Pons (tissue), 1 donor: ENCODE measurements around the gene CRTC2.

Source experiments
- DNase-seq: peaks from one replicate; pipeline ENCODE4 v3.0.0-alpha.2; 2016; ENCODE audit warnings: low spot score

Gene CRTC2

GRCh38 chr1:153973071-153973470 lies 14.7 kb upstream of the CRTC2 start:
- DNase-seq, result no peak

DNA sequence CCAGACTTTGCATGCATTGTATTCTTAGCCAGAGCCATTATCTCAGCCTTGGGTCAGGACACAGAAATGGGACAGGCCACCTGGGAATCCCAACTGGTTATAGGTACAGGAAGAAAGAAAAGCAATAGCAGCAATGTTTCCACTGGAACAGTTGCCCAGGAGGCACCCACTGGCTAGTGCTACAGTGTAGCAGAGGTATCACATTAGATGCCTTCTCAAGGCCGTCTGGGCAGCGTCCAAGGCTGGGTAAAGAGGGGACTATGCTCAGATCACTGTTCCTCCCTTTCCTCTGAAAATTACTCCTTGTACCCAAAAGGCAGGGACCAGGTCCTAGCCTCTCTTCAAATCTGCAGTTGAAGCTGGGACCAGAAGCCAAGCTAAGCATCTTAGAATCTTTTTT lies 11.9 kb upstream of the CRTC2 start:
- no peak for DNase-seq

DNA sequence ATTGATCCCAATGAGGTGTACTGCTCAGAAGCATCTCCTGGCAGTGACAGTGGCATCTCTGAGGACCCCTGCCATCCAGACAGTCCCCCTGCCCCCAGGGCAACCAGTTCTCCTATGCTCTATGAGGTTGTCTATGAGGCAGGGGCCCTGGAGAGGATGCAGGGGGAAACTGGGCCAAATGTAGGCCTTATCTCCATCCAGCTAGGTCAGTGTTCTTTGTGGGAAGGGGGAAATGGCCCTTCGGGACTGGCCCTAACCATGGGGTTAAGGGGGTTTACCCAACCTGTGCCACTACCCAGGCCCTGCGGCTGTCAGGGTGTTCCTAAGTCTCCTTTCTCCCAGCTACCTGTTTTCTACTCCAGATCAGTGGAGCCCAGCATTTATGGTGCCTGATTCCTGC lies 10.6 kb upstream of the CRTC2 start:
- DNase-seq, result no peak

- DNase-seq, result no peak
These were observed 10.0 kb upstream of the CRTC2 start for GRCh38 chr1:153968408-153968807.

GRCh38 chr1:153968000-153968363 lies 9.6 kb upstream of the CRTC2 start:
- no peak for DNase-seq

GRCh38 chr1:153967107-153967999 lies 8.9 kb upstream of the CRTC2 start, which contains the start of gene CREB3L4:
CREB3L4 (plus strand) TSS chr1:153967902; CDS start chr1:153968526, 624 bp downstream.
- DNase-seq, result peak; percentile 99

GRCh38 chr1:153963850-153964331 lies 5.5 kb upstream of the CRTC2 start:
- no peak for DNase-seq

DNA sequence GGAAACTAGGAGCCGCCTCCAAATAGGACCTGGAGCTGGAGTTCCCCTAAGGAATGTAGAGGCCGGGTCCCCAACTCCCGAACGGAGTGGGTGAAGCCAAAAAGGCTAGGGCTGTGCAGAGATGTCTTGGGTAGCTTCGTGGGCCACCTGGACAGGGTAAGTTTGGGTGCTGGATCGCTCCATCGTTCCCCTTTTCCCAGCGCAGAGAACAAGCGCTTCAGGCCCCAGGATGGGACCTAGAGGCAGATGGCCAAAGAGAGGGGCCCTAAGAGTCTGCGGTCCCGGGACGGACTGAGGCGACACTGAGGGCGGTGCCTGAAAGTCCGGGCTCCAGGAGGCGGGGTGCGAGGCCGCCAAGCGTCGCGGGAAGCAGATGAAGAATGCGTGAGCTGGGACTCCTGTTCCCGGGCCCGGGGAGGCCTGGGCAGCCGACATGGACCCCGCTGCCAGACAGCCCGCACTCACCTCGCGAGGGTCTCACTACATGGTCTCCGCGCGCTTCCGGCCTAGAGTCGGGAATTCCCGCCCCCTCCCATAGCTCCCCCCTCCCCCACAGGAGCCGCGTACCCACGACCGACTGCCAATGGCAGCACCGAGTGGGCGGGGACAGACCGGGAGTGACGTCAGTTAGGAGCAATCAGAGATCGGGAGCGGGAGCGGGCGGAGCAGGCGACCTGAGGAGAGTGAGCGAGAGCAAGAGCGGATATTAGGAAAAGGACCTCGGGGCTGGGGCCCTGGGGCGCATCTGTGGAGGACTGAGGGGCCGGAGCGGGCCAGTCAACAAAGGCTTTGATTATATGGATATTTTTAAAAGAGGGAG lies 4.8 kb upstream of the CRTC2 start, which contains the start of gene SLC39A1:
Gene SLC39A1 (minus strand): TSS at position 508 of the 820 bp plus-strand sequence. CDS start 822 bp downstream, outside the sequence.
- DNase-seq, result peak; percentile 98

GRCh38 chr1:153962088-153963029 lies 3.9 kb upstream of the CRTC2 start:
- DNase-seq, result peak; percentile 37

DNA sequence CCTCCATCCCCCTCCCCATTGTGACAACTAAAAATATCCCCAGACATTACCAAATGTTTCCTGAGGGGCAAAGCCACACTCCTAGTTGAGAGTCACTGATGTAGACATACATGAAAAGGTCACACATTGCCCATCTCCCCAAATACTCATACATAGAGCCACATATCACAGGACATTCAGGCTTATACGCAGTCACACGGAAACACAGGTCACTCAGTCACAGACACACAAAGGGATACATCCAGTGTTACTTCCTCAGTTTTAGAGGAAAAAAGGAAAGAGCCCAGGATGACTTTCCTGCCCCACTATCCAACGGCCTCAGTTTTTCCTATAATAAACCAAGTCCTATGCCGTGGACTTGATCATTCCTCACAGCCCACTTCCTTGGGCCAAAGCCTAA lies 3.0 kb upstream of the CRTC2 start:
- no peak for DNase-seq

DNA sequence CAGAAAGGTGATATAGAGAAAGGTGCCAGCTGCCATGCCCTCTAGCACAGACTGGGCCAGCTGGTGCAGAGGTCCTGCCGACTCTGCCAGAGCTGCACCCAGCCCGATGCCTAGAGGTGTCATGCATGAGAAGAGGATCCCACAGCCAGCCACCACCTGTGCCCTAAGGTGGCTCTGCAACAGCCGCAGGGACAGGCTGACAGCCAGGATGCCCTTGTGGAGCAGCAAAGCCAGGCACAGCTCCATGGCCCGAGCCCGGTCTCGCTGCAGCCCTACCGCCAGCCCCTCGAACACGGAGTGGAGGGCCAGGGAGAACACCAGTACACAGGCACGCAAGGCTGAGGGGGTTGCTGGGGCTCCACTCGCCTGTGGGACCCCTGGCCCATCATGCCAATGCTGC lies 1.8 kb upstream of the CRTC2 start:
- no peak for DNase-seq

DNA sequence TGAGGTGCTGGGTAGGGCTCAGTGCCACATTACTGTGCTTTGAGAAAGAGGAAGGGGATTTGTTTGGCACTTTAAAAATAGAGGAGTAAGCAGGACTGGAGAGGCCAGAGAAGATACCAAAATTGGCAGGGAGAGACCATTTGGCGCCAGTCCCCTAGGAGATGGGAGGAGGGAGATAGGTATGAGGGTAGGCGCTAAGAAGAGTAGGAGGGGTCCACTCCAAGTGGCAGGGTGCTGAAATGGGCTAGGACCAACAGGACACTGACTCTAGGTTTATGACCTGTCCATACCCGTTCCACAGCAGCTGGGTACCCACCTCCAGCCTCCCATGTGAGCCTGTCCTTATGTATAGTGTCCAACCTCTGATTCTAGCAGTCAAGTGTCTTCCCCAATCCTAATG lies 1.0 kb upstream of the CRTC2 start:
- peak; percentile 39 for DNase-seq

DNA sequence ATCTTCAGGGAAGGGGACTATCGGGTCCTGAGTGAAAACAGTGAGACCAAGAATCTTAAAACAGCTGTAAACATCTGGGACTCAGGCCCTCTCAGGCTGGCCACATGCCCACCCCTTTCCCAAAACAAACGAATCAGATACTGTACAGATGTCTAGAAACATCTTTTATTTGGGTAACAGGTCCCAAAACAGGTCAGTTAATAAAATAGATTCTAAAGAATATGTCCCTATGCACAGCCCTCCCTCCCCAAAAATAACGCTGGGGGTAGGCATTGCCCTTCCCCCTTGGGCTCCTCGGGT lies 499 bp upstream of the CRTC2 start:
- no peak for DNase-seq

DNA sequence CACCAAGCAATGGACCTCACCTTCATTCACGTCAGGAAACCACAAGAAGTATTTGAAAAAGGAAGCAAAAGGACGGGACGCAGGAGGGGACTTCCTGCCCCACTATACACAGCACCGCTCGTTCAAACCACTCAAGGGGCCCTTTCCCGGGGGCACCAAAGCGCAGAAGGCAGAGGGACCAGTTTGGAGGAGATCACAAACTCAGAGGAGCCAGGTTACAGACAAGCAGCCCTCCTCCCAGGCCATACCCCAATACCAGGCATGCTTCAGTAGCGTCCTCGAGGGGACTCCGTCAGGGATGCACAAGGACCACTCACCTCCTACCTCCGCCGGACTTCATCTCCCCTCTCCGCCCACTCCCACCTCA lies 685 bp downstream of the CRTC2 start:
- DNase-seq, result no peak

DNA sequence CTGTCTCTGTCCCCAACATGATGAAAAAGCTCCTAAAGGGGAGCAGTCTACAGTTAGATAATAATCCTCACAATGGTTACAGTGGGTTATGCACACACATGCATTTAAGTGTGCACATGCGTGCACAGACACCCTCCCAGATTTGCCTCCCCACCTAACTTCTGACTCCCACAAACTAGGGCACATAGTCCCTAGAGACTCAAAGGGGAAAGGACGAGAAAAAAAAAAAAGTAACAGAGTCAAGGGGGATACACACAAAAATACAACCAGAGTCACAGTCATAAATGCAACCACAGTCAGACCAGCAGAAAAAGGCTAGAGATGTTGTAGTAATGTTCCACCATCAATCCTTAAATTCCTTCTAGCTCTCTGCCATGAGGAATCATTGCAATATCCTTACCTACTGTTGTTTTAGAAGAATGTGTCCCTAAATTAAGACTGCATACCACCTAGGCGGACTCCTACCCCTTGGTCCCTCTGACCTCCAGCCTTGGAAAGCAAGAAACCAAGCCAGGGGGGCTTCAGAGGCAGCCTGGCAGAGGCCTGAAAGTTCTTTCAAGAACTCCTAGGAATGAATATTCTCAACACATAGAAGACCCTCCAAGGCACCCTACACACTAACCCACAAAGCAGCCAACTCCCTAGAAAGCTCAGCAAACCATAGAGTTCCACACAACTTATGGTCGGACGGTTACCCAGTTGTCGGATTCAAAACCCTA lies 1.3 kb downstream of the CRTC2 start:
- no peak for DNase-seq

- DNase-seq, result no peak
These were observed 3.6 kb downstream of the CRTC2 start for GRCh38 chr1:153954826-153955225.

GRCh38 chr1:153953859-153954365 lies 4.5 kb downstream of the CRTC2 start:
- DNase-seq, result no peak

- no peak for DNase-seq
These were observed 6.6 kb downstream of the CRTC2 start for GRCh38 chr1:153951801-153952200.

DNA sequence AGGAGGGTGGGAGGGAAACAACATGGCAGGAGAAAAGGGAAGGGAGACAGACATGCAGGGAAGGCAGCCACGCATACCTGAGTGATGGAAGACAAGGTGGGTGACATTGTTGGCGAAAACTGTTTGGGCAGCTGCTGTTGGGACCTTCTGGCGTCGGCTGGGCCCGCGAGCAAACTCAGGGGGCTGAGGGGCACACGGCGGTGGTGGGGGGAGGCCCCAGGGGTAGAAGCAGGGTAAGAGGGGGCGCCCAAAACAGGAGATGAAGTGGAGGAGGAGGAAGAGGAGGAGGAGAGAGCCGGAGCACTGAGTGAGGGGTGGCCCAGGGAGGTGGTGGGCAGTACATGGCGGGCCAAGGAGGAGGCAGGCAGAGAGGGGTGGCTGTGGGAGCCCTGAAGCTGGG lies 7.2 kb downstream of the CRTC2 start:
- DNase-seq, result no peak

DNA sequence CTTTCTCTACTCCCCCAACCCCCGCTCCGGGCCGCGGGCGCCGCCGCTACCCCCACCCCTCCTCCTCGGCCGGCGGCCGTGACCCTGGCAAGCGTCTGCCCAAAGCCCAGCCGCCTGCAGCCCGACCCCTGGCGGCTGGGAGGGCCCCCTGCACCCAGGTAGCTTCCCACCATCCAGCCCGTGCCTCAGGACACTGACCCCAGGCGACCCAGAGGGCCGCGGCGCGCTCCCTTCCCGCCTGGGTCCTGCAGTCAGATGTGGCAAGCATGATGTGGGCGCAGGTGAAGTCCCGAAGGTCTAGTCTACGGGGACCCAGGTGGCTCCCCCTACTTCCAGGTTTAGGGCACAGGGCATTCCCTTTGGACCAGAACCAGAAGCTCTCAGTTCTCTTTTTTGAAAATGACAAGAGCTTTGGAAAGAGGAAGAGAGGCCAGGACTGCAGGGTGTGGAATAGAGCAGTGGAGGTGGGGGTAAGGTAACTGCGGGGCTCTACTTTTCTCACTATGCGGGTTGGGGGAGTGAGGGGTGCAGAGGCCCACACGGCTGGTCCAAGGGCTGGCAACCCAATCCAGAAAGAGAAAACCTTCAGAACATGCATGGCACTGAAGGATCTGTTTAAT lies 11.7 kb downstream of the CRTC2 start, which contains the start of gene DENND4B:
Gene DENND4B (minus strand): TSS at position 97 of the 620 bp plus-strand sequence. CDS start 2,344 bp downstream, outside the sequence.
- DNase-seq, result peak; percentile 83
